ENCODE data around the gene NOL9. TPM values are rescaled to one million over a fixed set of nuclear protein-coding genes. Genes with fewer than 3 reads are reported as not detected.
"Not testable (repeated sequence)": the region's sequence is repeated elsewhere in the genome, so short reads cannot be mapped to it uniquely, and the experiment has no call there.

NOL9 gene
- 10.9 TPM for total RNA-seq
- long read RNA-seq, full-length matches to known transcripts, result 6 of 7 reads
- long read RNA-seq, partial matches to known transcripts, result 0 of 7 reads
- long read RNA-seq, other reads (novel, unspliced or antisense), result 1 of 7 reads

GRCh38 chr1:6554031-6554906 is at the start of gene NOL9:
NOL9 (minus strand) TSS chr1:6554513; CDS start chr1:6554502, 11 bp downstream.
- DNase-seq (peak; percentile 97), ATAC-seq (ENCODE audit: poor library complexity) (peak; percentile 99)
- intact Hi-C loops (cut with DNase I), result no loop called here

- intact Hi-C loops (cut with DNase I), result no loop called here
- peak; percentile 18 for ATAC-seq (ENCODE audit: poor library complexity)
- DNase-seq, result peak; percentile 75
Observed at GRCh38 chr1:6603238-6603914, 49.1 kb upstream of the NOL9 start.

- ATAC-seq (ENCODE audit: poor library complexity) (peak; percentile 81), DNase-seq (peak; percentile 94)
Observed at GRCh38 chr1:6602669-6603237, 48.4 kb upstream of the NOL9 start, which contains the start of gene KLHL21. KLHL21 (minus strand) TSS chr1:6602869; CDS start chr1:6602817, 52 bp downstream.

GRCh38 chr1:6601923-6602668 is 47.8 kb upstream of the NOL9 start:
- DNase-seq (peak; percentile 73), ATAC-seq (ENCODE audit: poor library complexity) (peak; percentile 27)

More at GRCh38 chr1:6602669-6603237, 48.4 kb upstream of the NOL9 start, which contains the start of gene KLHL21:
- intact Hi-C loops (cut with DNase I), result no loop called here

GRCh38 chr1:6601049-6601922 is 47.0 kb upstream of the NOL9 start:
- peak; percentile 81 for DNase-seq
- ATAC-seq (ENCODE audit: poor library complexity), result peak; percentile 31
- intact Hi-C loops (cut with DNase I), result no loop called here

More at GRCh38 chr1:6601923-6602668, 47.8 kb upstream of the NOL9 start:
- intact Hi-C loops (cut with DNase I), result no loop called here

GRCh38 chr1:6600410-6601048 is 46.2 kb upstream of the NOL9 start:
- ATAC-seq (ENCODE audit: poor library complexity), result peak; percentile 10
- DNase-seq, result no peak
- intact Hi-C loops (cut with DNase I), result no loop called here

- ATAC-seq (ENCODE audit: poor library complexity); DNase-seq; intact Hi-C loops (cut with DNase I): not testable (repeated sequence)
Observed at GRCh38 chr1:6599991-6600390, 45.7 kb upstream of the NOL9 start.

GRCh38 chr1:6599141-6599975 is 45.0 kb upstream of the NOL9 start:
- ATAC-seq (ENCODE audit: poor library complexity) (no peak), DNase-seq (no peak)
- intact Hi-C loops (cut with DNase I), result no loop called here

GRCh38 chr1:6597777-6598131 is 43.4 kb upstream of the NOL9 start:
- intact Hi-C loops (cut with DNase I), result no loop called here
- ATAC-seq (ENCODE audit: poor library complexity) (no peak), DNase-seq (no peak)

- no peak for DNase-seq
- ATAC-seq (ENCODE audit: poor library complexity), result peak; percentile 23
- intact Hi-C loops (cut with DNase I), result no loop called here
Observed at GRCh38 chr1:6596886-6597776, 42.8 kb upstream of the NOL9 start.

GRCh38 chr1:6596351-6596750 is 42.0 kb upstream of the NOL9 start:
- ATAC-seq (ENCODE audit: poor library complexity) (no peak), DNase-seq (no peak)
- intact Hi-C loops (cut with DNase I), result no loop called here

GRCh38 chr1:6594977-6595740 is 40.8 kb upstream of the NOL9 start:
- intact Hi-C loops (cut with DNase I), result no loop called here
- ATAC-seq (ENCODE audit: poor library complexity), result no peak
- no peak for DNase-seq

GRCh38 chr1:6593810-6594209 is 39.5 kb upstream of the NOL9 start:
- no peak for DNase-seq
- intact Hi-C loops (cut with DNase I), result no loop called here
- no peak for ATAC-seq (ENCODE audit: poor library complexity)

- no peak for DNase-seq
- no peak for ATAC-seq (ENCODE audit: poor library complexity)
- intact Hi-C loops (cut with DNase I), result no loop called here
Observed at GRCh38 chr1:6592865-6593593, 38.7 kb upstream of the NOL9 start.

All from Right ventricle myocardium superior (tissue), 1 donor.